MCF 10A (cell line): Measurements from ENCODE around the gene SLC39A13. TPM values are rescaled to one million over a fixed set of nuclear protein-coding genes. Genes with fewer than 3 reads are reported as not detected.

Experiments used
- BruUV-seq: library from RNA; stranded (reverse); fragments of 400-500 nt; replicated peaks from 2 replicates; lab custom pipeline; 2021; lab: Mats Ljungman, UMichigan
- CTCF ChIA-PET: fragments of 300-600 bp; sonication (Branson Sonifier 250); formaldehyde crosslinking; extraction: SDS; loops from one replicate; lab custom pipeline; 2021; ENCODE audit warnings: antibody characterized with exemption, inconsistent platforms; lab: Yijun Ruan, JAX
- POLR2A ChIA-PET: fragments of 300-600, 350-650 bp; sonication (Branson Sonifier 250); formaldehyde crosslinking; extraction: SDS; loops from one replicate; lab custom pipeline; 2020; ENCODE audit warnings: antibody characterized with exemption, inconsistent platforms; lab: Yijun Ruan, JAX
- DNase-seq: peaks from one replicate; pipeline ENCODE4 v3.0.0-alpha.2; 2018; ENCODE audit not compliant: unreplicated experiment
- H3K27ac Mint-ChIP-seq: one replicate; pipeline ENCODE4 v1.8.0; 2022; ENCODE audit warnings: mild to moderate bottlenecking, low read depth, mixed read lengths; ENCODE audit not compliant: unreplicated experiment
- H3K27me3 Mint-ChIP-seq: one replicate; pipeline ENCODE4 v1.8.0; 2022; ENCODE audit warnings: mixed read lengths; ENCODE audit not compliant: insufficient read depth, unreplicated experiment
- H3K36me3 Mint-ChIP-seq: one replicate; pipeline ENCODE4 v1.8.0; 2022; ENCODE audit warnings: mild to moderate bottlenecking, moderate library complexity, mixed read lengths; ENCODE audit not compliant: insufficient read depth, unreplicated experiment
- H3K4me1 Mint-ChIP-seq: one replicate; pipeline ENCODE4 v1.8.0; 2022; ENCODE audit warnings: mixed read lengths; ENCODE audit not compliant: insufficient read depth, unreplicated experiment
- H3K4me3 Mint-ChIP-seq: one replicate; pipeline ENCODE4 v1.8.0; 2022; ENCODE audit warnings: mild to moderate bottlenecking, moderate library complexity, mixed read lengths; ENCODE audit not compliant: unreplicated experiment
- H3K9me3 Mint-ChIP-seq: one replicate; pipeline ENCODE4 v1.8.0; 2022; ENCODE audit warnings: mixed read lengths; ENCODE audit not compliant: unreplicated experiment
- CTCF ChIP-seq: fragments of 200-600 bp; IDR thresholded peaks from one replicate; pipeline ENCODE4 v1.8.0; 2022; ENCODE audit warnings: antibody characterized with exemption, mild to moderate bottlenecking; ENCODE audit not compliant: unreplicated experiment
- intact Hi-C: fragments of 100-400 bp; cut with micrococcal nuclease; formaldehyde crosslinking; loops from 2 replicates; pipeline ENCODE4 v1.14.1; 2022
- total RNA-seq: library from RNA; stranded (reverse); gene quantifications from 2 replicates; pipeline ENCODE4 v1.2.3, GENCODE V29; 2022

SLC39A13 gene
- total RNA-seq, 1 experiment from 2014 or later: 56.5 TPM

- ChIA-PET CTCF (interaction anchor here (0.6 to 0.8 kb wide), 2 partner anchors 11 to 12 kb away, joined by 4 read pairs; no protein-coding TSS in a partner anchor), POLR2A (interaction anchor here (0.6 kb wide), 1 partner anchor 209 kb away, joined by 3 read pairs; the partner anchor contains the start of gene MTCH2)
- Mint-ChIP-seq H3K4me1 (no peaks in the 10 kb centered on the region), H3K4me3 (no peak overlapping the region), H3K27ac (no peak overlapping the region), H3K9me3 (no peaks in the 10 kb centered on the region), H3K27me3 (no peaks in the 10 kb centered on the region), H3K36me3 (no peaks in the 10 kb centered on the region)
- no peak for DNase-seq
- no peak for TF ChIP-seq CTCF
- BruUV-seq: no TSS peak
- intact Hi-C loops: no loop called here
These were observed 24.8 kb downstream of the SLC39A13 start for GRCh38 chr11:47433157-47433556.

GRCh38 chr11:47434011-47434786 is 25.8 kb downstream of the SLC39A13 start:
- no peak for DNase-seq
- Mint-ChIP-seq H3K4me3 (no peak overlapping the region), H3K27me3 (no peaks in the 10 kb centered on the region), H3K4me1 (no peaks in the 10 kb centered on the region), H3K9me3 (no peaks in the 10 kb centered on the region), H3K36me3 (no peaks in the 10 kb centered on the region), H3K27ac (no peak overlapping the region)
- no peak for TF ChIP-seq CTCF
- POLR2A ChIA-PET: interaction anchor here (0.9 kb wide), 1 partner anchor 25 kb away, joined by 5 read pairs; no protein-coding TSS in a partner anchor
- intact Hi-C loops: no loop called here
- CTCF ChIA-PET: no interaction called here
- BruUV-seq: no TSS peak

- Mint-ChIP-seq H3K4me1 (no peaks in the 10 kb centered on the region), H3K27ac (no peak overlapping the region), H3K9me3 (no peaks in the 10 kb centered on the region), H3K27me3 (no peaks in the 10 kb centered on the region), H3K36me3 (no peaks in the 10 kb centered on the region), H3K4me3 (no peak overlapping the region)
- no peak for DNase-seq
- ChIA-PET POLR2A (interaction anchor here (0.6 kb wide), 3 partner anchors 101 to 628 kb away, joined by 3 to 5 read pairs (median 4); no protein-coding TSS in a partner anchor), CTCF (no interaction called here)
- no peak for TF ChIP-seq CTCF
- intact Hi-C loops: no loop called here
- BruUV-seq: no TSS peak
These were observed 27.3 kb downstream of the SLC39A13 start for GRCh38 chr11:47435687-47436086.

DNA sequence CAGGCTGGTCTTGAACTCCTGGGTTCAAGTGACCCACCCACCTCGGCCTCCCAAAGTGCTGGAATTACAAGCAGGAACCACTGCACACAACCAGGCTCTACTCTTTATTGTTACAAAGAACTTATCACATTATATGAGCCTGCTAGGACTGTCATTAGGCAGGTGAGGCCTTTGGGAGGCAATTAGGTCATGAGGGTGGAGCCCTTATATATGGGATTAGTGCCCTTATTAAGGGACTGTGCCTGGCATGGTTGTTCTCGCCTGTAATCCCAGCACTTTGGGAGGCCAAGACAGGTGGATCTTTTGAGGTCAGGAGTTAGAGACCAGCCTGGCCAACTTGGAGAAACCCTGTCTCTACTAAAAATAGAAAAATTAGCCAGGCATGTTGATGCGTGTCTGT is 28.3 kb downstream of the SLC39A13 start:
- Mint-ChIP-seq H3K27ac (no peak overlapping the region), H3K27me3 (no peaks in the 10 kb centered on the region), H3K4me3 (no peak overlapping the region), H3K36me3 (no peaks in the 10 kb centered on the region), H3K4me1 (no peaks in the 10 kb centered on the region), H3K9me3 (no peaks in the 10 kb centered on the region)
- TF ChIP-seq CTCF: no peak
- CTCF ChIA-PET: interaction anchor here (0.6 kb wide), 1 partner anchor 305 kb away, joined by 7 read pairs; no protein-coding TSS in a partner anchor
- BruUV-seq: no TSS peak
- POLR2A ChIA-PET: interaction anchor here (0.7 kb wide), 1 partner anchor 17 kb away, joined by 3 read pairs; no protein-coding TSS in a partner anchor
- intact Hi-C loops: no loop called here
- DNase-seq: no peak
